ENCODE measurements around the gene GOLGA8G. TPM values are rescaled to one million over a fixed set of nuclear protein-coding genes. Genes with fewer than 3 reads are reported as not detected.
"Not testable (repeated sequence)": the region's sequence is repeated elsewhere in the genome, so short reads cannot be mapped to it uniquely, and the experiment has no call there.

The GOLGA8G gene
- total RNA-seq = not detected
- long read RNA-seq, partial matches to known transcripts = 0 of 1 reads
- long read RNA-seq, other reads (novel, unspliced or antisense) = 1 of 1 reads

GRCh38 chr15:28532954-28533353, at the start of gene GOLGA8G:
TSS of gene GOLGA8G (minus strand) at chr15:28532971. CDS start at chr15:28532909, 62 bp downstream.
- intact Hi-C loops (cut with DNase I); ATAC-seq: not testable (repeated sequence)
- DNase-seq (ENCODE audit: missing footprints) = peak; percentile 27

- DNase-seq (ENCODE audit: missing footprints); ATAC-seq: not testable (repeated sequence)
These were observed 40.6 kb upstream of the GOLGA8G start for GRCh38 chr15:28573351-28573750.

GRCh38 chr15:28553268-28553667, 20.5 kb upstream of the GOLGA8G start, which contains the start of gene GOLGA6L25:
TSS of gene GOLGA6L25 (plus strand) at chr15:28553568. CDS start at chr15:28553629, 61 bp downstream.
- DNase-seq (ENCODE audit: missing footprints); ATAC-seq; intact Hi-C loops (cut with DNase I): not testable (repeated sequence)

More at GRCh38 chr15:28573351-28573750, 40.6 kb upstream of the GOLGA8G start:
- intact Hi-C loops (cut with DNase I) = not testable (repeated sequence)

- ATAC-seq; DNase-seq (ENCODE audit: missing footprints); intact Hi-C loops (cut with DNase I): not testable (repeated sequence)
These were observed 17.6 kb downstream of the GOLGA8G start for GRCh38 chr15:28515208-28515607.

GRCh38 chr15:28514128-28514527, 18.6 kb downstream of the GOLGA8G start:
- DNase-seq (ENCODE audit: missing footprints) = peak; percentile 1
- intact Hi-C loops (cut with DNase I); ATAC-seq: not testable (repeated sequence)

GRCh38 chr15:28508217-28508889, 24.4 kb downstream of the GOLGA8G start:
- ATAC-seq; DNase-seq (ENCODE audit: missing footprints); intact Hi-C loops (cut with DNase I): not testable (repeated sequence)

- ATAC-seq; intact Hi-C loops (cut with DNase I); DNase-seq (ENCODE audit: missing footprints): not testable (repeated sequence)
These were observed 51.4 kb downstream of the GOLGA8G start for GRCh38 chr15:28481340-28481739.

Small RNA genes within 50 kb of the gene (microRNA-seq; reads per million reads assigned to microRNA genes)
- gene MIR4509-3 = not detected

Other genes with a start within 250 kb of the GOLGA8G start
- gene HERC2, start 210.8 kb downstream of the GOLGA8G start, total RNA-seq = 39.0 TPM
- not detected for gene GOLGA6L24, start 174.9 kb downstream of the GOLGA8G start, total RNA-seq
- gene GOLGA8F, start 154.3 kb downstream of the GOLGA8G start, total RNA-seq = not detected
- not detected for gene GOLGA6L25, start 20.6 kb upstream of the GOLGA8G start, total RNA-seq
- gene GOLGA8M, start 179.4 kb upstream of the GOLGA8G start, total RNA-seq = 2.6 TPM